TTC549 (cell line): ENCODE measurements around the gene B3GLCT.
"Not testable (repeated sequence)": the region's sequence is repeated elsewhere in the genome, so short reads cannot be mapped to it uniquely, and the experiment has no call there.

Experiments
- FAIRE-seq: peaks from 2 replicates; lab custom pipeline; 2012; peaks lifted over from hg19 to GRCh38; lab: Jason Lieb, UNC

Gene B3GLCT

DNA sequence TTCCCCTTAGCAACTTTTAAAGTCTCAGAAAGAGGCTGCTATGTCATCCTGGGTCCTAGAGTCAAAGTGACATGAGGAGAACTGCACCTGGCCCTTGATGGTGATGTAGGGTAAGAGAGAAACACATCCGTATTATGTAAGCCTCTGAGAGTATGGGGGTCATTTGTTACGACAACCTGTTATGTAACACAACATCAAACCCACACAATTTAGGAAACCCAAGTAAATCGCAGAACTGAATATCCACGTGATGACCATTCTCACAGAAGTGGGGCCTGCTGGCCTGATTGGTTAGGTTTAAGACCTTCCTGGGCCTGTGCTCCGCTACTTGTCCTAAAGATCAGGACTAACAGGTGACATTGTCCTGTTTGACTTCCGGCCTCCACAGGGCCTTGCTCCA, 15.3 kb upstream of the B3GLCT start:
- no peak for FAIRE-seq

DNA sequence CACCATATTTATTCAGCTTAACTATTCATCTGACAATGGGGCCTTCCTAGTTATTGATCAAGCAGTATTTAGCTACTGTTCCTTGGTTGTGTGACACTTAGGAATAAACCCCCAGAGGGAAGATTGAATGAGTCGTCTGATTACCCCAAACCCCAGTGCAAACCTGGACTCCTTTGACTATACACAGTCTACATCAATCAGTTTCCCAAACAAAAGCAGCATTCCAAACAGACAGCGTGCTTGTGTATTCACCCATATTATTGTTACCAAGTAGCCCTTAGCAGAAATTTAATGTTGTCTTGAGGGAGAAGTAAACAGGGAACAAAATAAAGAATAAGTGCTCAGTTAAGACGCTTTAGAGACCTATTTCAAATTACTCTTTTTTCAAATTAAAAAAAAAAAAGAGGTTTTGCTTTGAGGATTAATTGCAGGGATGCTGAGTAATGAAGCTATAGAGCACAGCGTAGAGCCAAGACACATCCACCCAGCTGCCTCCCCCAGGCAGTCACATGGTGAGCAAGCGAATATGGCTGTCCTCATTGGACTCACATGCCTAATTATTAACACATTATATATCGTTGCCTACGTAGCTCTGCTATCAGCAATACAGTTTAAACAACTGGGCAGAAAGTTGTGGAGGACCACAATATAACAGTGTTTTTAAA, 14.7 kb upstream of the B3GLCT start:
- no peak for FAIRE-seq

DNA sequence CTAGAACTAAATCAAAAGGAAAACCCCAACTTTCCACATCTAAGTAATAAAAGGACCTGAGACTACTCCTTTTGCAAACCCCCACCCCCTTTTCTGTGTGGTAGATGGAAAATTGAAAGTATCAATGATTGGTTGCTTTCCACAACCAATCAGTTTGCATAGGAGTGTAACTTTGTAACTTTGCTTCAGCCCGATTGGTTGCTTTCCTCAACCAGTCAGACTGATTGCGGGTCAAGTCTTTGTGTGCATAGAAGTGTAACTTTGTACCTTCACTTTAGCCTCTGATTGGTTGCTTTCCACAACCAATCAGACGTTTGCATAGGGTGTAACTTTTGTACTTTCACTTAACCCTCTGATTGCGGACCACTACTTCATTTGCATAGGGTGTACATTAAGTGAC, 8.0 kb upstream of the B3GLCT start:
- no peak for FAIRE-seq

DNA sequence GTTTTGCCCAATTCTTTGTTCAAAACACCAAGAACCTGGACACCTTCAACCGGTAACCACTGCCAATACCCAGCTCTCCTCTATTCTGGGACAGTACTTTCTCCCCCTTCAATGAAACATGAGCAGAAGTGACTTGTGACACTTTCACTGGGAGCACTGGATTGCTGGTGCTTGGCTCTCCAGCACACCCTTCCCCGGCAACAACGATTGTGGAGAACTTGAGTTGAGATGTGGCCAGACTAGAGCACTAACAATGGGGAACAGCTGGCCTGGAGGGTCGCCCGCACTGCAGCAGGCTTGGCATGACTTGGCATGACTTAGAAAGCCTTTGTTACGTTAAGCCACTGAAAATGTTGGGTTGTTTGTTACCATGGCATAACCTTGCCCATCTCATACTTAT, 7.5 kb upstream of the B3GLCT start:
- no peak for FAIRE-seq

DNA sequence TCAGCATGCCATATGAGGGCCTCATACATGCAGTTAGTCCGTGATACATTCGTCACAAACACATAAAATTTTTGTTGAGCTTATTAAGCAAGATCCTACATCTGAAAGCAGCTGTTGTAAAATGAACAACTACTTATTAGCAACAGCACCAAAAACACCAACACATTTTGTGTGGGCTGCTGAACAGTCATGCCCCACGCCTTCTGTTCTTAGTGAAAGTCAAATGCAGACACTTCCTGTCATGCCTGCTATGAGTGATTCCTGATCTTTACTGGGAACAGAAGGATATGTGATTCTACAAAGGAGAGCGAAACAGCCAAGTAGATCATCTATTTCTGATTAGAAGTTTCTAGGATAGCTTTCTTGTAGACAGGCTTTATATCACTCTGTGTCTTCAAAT, 4.2 kb upstream of the B3GLCT start:
- FAIRE-seq = no peak

DNA sequence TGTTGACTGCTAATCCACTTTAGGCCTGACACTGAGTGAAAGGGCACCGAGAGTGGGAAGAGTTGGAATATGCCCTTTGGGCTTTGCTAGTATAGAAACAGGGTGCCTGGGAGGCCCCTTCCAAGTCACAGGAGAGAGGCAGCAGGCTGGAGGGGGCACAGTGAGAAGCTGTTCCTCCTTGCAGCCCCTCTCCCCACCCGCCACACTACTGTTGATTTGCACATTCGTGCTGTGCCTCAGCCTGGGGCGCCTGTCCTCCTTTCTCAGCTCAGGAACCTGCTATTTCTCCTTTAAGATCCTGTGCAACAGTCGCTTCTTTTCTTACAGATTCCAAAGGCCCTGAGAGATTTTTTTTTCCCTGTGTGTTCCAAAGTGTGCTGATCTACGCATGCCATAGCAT, 2.8 kb upstream of the B3GLCT start:
- FAIRE-seq = no peak

DNA sequence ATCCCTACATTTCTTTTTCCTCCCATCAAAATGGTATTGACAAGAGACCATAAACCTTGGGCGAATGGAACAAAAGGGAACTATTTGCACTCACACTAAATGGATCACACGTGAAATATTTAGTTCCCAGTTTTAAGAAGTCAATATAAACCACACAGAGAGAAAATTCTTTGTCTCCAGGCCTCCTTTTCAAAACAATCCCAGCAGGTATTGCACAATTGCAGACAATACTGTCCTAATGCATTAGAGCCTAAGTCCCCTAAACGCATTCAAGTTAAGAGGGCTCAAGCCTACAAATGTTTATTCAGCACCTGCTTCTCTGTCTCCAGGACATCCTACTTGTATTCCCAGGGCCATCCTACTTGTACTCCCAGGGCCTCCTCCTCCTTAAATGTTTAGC, 1.3 kb upstream of the B3GLCT start:
- no peak for FAIRE-seq

DNA sequence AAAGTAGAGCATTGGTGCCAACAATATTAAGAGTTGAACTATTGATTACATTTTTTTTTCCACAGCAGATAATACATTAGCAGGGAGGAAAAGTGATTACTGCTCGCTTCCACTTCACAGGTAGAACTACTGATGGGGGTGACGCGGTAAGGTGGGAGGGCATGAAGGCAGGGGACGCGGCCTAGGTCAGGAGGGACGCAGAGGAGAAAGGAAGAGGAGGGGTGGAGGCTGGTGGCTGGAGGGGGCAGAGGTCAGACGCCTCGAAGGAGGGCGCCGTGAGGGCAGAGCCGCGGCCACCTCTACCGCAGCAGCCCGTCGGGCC, 287 bp upstream of the B3GLCT start:
- no peak for FAIRE-seq

DNA sequence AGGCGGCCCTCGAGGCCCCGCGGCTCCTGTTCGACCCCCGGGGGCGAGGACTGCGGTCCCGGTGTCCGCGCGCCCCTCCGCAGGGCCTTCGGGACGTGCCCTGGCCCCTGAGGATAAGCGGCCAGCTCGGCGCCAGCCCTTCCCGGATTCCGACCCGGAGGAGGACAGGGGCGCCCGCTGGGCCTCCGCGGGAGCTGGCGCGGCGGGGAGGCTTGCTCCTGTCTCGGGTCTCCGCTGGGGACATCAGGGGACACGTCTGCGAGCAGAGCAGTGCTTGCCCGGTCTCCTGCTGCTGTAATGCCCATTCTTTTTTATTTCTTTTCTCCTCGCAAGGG, 829 bp downstream of the B3GLCT start:
- FAIRE-seq = no peak

DNA sequence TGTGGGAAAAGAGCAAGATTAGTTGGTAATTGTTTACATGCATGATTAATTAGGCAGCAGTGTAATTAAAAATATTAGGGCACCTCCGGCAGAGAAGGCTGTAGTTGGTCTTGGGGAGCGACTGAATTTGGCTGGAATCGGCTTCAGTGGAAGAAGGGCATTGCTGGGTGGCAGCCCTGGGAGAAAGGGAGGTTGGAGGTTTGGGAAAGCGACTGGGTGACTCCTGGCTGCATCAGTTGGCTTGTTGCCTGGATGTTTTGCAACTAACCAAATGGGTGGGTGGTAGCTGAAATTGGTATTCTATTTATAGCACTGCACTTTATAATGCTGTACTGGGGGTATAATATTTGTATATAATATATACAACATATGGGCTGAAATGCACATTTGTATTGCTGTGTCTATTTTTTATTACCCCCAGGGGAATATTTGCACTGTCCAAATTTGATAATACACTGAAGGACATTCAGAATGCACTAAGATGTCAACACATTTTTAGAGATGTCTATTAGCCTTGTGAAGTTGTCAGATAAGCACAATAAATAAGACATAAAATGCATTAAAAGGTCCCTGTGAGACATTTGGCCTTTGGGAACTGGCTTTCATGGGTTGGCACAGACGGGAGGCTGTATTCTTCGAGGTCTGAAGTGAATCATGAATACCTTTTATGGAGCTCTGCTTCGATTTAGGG, 1.7 kb downstream of the B3GLCT start:
- no peak for FAIRE-seq

DNA sequence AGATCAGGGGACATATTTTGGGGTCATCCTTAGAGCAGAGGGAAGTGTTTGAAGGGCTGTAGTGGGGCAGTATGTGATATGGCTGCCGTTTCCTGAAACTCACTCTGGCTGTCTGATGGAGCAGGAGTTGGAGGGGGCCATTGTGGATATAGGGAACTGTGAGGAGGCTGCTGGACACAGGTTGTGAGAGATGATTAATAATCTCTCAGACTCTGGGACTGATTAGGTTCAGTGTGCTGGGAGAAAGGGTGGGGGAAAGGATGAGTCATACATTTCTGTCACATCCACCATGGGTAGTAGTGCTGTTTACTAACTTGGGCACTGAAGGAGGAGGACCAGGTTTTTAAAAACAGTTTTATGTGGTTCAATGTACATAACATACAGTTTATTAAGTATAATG, 4.8 kb downstream of the B3GLCT start:
- FAIRE-seq = no peak

DNA sequence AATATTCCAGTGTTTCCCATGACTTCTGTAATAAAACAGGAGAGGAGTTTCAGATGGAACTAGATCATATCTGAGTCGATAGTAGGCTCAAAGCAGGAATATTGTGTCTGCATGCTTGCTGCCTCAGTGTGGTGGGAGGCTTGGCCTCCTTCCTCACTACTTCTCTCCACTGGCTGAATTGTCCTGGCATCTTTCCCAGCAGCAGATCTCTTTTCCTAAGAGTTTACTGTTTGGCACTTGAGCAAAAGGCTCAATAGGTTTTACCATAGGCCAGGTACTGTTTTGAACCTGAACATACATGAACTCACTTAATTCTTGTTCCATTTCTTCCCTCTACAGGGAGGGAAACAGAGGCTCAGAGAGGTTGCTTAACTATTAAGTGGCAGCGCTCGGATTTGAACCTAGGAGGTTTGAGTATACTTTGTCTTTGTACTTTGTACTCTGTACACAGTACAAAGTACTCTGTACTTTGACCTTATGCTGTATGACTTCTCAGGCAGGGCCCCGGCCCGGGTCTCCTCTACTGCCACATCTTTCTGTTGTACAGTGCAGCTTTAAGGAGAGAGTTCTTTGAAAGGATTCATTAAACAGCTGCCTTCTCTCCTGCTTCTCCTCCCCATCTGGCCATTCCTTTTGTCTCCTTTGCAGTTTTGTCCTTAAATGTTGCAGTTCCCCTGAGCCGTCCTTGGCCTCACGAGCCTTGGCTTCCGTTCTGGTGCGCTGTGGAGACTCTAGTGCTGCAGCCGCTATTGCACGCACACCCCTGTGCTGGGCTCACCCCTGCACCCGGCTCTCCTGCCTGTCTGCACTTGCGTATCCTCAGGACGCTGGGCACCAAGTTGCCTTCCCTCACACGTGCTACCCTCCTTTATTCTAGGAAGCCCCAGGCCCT, 8.1 kb downstream of the B3GLCT start:
- no peak for FAIRE-seq

DNA sequence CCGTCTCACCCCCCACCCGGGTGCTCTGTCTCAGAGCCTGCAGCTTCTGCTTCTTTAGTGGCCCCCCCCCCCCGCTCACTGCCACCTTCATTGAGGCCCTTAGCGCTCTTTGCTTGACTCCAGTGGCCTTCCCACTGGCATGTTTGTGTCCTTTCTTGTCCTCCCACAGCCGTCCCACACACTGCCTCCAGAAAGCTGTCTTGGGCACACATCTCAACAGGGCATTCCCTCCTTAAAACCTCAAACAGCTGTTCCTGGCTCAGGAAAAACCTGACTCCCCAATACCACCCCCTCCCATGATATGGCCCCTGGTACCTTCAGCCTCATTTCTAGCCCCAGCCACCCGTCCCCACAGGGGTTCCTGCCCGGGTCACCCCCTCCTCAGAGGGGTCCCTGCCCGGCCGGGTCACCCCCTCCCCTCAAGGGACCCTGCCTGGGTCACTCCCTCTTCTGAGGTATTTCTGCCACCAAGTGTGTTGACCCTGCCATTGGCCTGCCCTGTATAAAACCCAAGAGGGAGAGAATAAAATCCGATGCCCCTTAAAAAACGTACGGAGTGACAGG, 8.9 kb downstream of the B3GLCT start:
- no peak for FAIRE-seq

DNA sequence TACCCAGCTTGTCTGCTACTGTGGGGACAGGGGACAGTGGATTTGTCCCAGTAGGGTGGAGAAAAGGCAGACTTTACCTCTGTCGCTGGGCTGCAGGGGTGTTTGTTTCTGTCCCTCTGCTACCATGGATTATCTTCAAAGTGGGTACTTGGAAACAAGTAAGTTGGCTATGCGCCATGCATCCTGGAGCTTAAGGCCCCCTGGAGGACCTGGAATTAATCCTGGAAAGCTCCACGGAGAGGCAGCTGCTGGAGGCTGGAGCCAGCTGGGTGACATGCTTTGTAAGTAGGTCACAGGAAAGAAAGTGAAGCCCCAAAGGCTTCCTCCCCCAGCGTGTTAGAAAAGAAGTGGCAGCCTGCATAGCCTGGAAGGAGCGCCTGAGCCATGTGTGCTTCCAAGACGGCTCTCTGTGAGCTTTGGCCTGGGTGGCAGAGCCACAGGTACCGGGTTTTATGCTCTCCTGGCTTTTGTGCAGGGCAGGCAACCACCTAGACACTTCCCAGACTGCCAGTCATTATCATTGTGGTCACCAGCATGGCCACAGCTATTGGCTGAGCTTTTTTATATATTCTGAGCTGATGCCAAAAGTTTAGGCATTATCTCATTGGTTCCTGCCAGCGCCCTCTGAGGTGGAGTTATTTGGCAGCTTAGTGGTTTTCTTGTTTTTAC, 9.5 kb downstream of the B3GLCT start:
- FAIRE-seq = no peak

DNA sequence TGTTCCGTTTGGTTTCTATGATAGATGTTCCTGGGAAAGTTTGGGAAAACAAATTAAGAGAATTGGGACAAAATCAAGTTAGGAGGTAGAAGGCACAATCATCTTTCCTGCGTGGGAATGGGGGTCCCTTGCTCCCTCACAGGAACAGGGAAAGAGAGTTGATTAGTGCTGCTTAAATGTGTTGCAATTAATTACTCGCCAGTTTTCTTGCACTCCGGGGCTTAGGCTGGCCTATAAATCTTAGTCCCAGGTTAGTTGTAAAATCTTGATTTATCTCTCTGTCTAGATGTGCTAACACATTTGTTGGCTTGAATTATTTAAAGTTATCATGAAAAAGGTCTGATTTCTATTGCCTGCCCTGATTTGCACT, 10.1 kb downstream of the B3GLCT start:
- no peak for FAIRE-seq

DNA sequence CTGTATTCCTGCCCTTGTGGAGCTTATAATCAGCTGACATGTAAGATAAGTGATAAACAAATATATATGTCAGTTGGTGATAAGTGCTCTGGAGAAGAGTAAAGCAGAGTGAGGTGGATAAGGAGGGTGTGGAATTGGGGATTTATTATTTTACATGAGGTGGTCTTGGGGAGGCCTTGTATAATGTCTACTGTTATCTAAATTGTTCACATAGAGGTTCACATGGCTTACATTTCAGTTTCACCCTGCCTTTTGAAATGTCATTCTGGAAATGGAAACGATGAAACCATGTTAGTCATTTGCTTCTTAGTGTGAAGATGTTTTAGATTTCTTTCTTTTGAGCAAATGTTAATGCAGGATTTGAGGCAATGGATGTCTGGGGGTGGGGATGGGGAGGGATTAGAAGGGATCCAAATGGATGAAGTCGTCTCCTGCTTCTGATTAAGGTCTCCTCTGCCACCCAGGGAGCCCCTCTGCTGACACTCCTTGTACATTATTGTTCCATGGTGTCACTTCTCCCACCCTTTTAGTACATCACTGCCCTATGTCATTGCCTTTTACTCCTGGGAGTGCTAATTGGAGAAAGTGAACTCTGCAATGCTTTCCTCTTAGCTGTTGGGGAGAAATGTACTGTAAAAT, 14.0 kb downstream of the B3GLCT start:
- FAIRE-seq = no peak

DNA sequence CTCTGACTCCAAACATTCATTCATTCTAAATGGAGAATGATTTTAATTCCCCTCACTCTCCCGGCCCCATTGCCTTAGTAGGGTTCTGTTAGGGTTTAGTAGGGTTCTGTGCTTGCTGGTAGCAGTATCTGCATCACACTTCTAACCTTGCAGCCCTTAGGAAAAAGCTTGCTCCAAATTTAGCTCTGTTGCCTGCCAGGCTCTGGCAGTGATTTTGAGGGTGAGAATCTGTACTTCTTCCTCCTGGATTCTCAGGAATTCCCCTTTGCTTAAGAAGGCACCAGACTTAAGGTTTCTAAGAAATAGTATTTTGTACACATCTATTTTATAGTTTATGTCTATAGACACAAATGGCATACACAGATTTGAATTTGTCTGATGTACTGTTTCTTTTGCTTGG, 14.7 kb downstream of the B3GLCT start:
- no peak for FAIRE-seq

DNA sequence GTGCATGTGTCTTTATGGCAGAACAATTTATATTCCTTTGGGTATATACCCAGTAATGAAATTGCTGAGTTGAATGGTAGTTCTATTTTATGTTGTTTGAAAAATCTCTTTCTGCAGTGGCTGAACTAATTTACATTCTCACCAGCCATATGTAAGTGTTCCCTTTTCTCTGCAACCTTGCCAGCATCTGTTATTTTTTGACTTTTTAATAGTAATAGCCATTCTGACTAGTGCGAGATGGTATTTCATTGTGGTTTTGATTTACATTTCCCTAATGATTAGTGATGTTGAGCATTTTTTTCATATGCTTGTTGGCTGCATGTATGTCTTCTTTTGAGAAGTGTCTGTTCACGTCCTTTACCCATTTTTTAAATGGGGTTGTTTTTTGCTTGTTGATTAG, 17.1 kb downstream of the B3GLCT start:
- FAIRE-seq = not testable (repeated sequence)

DNA sequence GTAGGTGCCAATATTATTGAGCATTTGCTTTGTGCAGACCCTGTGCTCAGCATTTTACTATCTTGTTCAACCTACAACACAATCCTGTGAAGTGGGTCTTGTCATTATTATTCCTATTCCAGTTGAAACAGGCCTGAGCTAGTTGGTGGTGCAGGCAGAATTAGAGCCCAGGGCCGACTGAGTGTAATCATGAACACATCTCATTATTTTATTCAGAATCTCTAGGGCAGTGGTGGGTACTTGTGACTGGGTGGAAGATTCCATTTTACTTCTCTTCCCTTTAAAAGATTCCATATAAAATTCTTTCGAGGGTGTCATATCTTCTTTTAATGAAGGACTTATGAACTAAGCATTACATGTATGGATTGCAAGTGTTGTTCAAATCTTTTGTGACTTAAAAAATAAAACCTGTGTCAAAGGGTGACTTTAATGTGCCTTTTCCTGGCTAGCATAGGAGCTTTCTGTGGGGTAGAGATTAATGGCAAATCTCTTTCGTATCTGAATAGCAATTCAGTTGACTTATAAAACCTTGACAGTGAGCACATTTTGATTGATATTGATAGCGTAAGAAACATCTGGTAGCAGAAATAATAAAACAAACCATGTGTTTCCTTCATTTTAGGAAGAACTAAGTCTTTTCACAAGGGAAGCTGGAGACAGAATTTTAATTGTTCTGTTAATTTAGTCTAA, 20.3 kb downstream of the B3GLCT start:
- FAIRE-seq = no peak

DNA sequence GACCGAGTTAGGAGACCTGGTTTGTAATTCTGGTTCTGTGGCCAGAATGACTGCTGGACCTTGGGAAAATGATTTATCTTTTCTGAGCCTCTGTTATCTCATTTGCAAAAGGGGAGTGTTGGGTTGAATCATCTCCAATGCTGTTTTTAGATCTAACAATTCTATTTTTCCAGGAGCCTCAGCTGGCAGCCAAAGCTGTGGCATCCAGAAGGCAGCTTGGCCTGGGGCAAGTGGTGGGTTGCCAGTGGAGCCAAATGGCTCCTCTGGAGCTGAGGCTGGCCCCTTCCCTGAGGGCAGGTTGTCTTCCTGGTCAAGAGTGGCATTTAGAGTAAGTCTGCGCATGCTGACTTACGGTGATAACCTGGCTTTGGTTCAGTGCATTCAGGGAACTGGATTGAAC, 21.3 kb downstream of the B3GLCT start:
- FAIRE-seq = no peak

DNA sequence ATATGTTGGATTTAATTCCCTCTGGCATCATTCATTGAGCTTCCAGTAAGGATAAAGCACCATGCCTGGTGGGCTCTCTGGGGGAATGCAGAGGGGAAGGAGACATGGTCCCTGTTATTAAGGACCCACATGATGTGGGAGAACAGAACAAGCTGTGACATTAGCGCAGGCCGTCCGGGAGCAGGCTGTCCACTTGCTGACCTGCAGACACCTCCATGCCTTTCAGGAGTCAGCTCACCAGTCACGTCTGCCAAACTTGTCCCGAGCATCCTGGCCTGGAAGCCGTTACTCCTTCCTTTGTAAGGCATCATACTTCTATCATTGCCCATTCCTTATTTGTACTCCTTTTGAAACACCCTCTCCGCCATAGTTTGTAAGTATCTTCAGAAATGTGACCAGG, 23.4 kb downstream of the B3GLCT start:
- FAIRE-seq = no peak

DNA sequence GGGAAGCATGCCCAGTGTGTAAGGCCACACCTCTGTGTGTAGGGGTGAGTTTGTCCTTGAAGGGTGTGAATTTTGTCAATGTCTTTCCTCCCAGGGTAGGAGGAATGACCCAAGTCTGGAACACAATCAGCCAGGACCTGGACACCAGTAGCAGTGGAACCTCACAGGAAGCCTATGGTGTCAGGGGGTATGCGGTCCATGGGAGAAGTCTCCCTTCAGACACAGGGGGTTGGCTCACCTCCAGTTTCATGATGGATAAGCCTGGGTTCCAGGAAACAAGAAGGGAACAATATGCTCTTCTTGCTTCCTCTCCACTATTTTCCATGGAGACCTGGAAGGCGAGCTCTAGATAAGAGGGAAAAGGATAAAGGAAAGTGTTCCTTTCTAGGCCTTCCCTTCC, 23.9 kb downstream of the B3GLCT start:
- FAIRE-seq = no peak
